B cell (primary cell): ENCODE measurements around the gene GADD45B.

Source experiments
- EZH2 ChIP-seq: IDR thresholded peaks from 2 replicates; pipeline ENCODE4 v1.6.1; 2012; ENCODE audit warnings: borderline replicate concordance, low read depth, mild to moderate bottlenecking, moderate library complexity, low read length; ENCODE audit not compliant: insufficient read depth, poor library complexity, severe bottlenecking
- TF ChIP-seq, protein P1 (sequence below): fragments of 200-600 bp; IDR thresholded peaks from one replicate; pipeline ENCODE4 v1.8.0; 2022; ENCODE audit warnings: antibody characterized with exemption, mild to moderate bottlenecking

DNA sequence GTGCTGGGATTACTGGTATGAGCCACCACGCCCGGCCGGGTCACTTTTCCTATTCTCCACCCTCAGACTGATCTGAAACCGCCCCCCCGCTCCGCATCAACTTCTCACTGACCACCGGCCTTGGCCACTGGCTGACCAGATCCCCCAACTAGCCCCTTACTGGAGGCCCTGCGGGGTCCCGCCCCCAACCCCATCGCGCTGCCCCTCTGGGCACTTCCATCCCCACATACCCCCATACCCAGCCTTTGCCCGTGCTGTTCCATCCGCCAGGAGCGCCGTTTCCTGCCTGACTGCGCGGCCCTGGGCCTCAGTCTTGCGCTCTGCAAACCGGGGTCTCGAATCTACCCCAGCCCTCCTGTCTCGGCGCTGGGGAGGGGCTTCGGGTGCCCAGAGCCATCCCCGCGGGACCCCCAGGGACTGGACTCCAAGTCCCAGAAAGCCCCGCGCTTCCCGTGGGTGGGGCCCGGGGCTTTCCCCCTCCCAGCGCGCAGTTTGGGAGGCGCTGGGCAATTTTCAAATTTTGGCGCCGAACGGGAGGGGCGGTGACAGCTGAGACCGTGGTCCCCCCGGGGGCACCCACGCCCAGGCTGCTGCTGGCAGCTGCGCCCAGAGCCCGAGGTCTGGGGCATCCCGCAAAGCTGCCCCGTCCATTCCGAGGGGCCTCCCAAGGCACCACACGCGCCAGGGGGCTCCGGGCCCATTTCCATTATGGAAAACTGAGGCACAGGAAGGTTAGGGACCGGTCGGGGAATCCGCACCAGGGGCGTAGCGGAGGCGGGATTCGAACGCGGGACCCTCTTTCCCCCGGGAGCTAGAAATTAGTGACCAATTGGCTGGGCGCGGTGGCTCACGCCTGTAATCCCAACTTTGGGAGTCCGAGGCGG, 13.9 kb upstream of the GADD45B start:
- TF ChIP-seq, protein P1, sequence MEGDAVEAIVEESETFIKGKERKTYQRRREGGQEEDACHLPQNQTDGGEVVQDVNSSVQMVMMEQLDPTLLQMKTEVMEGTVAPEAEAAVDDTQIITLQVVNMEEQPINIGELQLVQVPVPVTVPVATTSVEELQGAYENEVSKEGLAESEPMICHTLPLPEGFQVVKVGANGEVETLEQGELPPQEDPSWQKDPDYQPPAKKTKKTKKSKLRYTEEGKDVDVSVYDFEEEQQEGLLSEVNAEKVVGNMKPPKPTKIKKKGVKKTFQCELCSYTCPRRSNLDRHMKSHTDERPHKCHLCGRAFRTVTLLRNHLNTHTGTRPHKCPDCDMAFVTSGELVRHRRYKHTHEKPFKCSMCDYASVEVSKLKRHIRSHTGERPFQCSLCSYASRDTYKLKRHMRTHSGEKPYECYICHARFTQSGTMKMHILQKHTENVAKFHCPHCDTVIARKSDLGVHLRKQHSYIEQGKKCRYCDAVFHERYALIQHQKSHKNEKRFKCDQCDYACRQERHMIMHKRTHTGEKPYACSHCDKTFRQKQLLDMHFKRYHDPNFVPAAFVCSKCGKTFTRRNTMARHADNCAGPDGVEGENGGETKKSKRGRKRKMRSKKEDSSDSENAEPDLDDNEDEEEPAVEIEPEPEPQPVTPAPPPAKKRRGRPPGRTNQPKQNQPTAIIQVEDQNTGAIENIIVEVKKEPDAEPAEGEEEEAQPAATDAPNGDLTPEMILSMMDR = no peak
- no peak for TF ChIP-seq EZH2
